HG03565 (cell line): ENCODE data around the gene DNAJB12.
"Not testable (repeated sequence)": the region's sequence is repeated elsewhere in the genome, so short reads cannot be mapped to it uniquely, and the experiment has no call there.

Experiments used
- ATAC-seq: cut with Tn5 transposase; IDR thresholded peaks from one replicate; pipeline ENCODE4 v1.9.1; 2021; ENCODE audit warnings: mild to moderate bottlenecking, moderate library complexity; ENCODE audit not compliant: unreplicated experiment

The DNAJB12 gene

DNA sequence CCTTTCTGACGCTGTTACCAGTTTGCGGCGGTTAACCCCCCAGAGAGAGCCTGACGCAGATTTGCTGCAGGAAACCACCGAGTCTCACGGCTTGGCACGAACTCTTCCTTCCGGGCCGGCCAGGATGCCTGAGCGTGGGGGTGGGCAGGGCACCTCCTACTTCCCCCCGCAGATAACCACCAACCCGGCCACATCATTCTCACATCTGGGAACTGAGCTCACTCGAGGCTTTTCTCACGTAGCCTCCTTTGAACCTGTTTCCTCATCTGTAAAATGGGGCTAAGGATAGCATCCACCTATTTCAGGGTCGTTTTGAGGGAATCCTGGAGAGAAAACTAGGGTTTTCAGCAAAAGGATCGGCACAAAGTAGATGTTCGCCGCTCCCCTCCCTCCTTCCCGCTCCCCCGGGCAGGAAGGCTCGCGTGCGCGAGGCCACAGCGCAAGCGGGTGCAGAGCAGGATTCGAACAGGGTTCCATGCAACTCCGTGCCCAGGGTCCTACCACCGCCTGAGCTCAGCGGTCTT is 57.4 kb downstream of the DNAJB12 start:
- peak; percentile 39 for ATAC-seq

DNA sequence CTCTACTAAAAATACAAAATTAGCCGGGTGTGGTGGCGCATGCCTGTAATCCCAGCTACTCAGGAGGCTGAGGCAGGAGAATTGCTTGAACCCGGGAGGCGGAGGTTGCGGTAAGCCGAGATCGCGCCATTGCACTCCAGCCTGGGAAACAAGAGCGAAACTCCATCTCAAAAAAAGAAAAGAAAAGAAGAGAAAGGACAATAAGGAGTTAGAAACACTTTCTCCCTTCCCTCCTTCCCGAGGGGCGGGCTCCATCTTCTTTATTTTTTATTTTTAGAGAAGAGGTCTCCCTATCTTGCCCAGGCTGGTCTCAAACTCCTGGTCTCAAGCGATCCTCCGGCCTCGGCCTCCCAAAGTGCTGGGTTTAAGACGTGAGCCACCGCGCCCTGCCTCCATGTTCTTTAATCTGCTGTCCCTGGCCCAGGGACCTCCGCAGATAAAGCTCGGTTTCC is 57.9 kb downstream of the DNAJB12 start:
- not testable (repeated sequence) for ATAC-seq

GRCh38 chr10:72295330-72295910 is 59.3 kb downstream of the DNAJB12 start:
- no peak for ATAC-seq

DNA sequence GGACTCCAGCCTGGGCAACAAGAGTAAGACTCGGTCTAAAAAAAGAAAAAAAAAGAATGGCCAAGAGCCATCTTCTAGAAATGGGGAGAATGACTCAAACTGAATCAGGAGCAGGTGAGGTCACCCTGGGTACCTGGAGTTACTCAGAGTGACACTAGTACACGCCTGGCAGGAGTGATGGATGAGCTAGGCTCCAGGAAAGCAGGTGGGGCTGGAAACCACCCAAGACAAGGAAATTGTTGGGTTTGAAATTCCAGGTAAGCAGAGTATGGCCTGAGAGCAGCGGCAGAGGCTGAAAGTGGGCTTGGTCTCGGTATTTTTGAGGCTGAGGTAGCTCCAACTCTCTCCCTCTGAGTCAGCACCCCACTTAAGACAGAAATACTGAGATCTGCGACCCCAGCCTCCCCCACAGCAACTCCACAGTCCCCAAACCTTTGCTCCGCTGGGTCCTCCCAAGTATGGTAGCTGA is 62.5 kb downstream of the DNAJB12 start:
- ATAC-seq = no peak

GRCh38 chr10:72291019-72291532 is 63.6 kb downstream of the DNAJB12 start:
- ATAC-seq = no peak

- no peak for ATAC-seq
Observed at GRCh38 chr10:72285972-72286521, 68.7 kb downstream of the DNAJB12 start.

GRCh38 chr10:72283131-72283530 is 71.6 kb downstream of the DNAJB12 start:
- ATAC-seq = no peak
